Lower leg skin (tissue), 3 donors: ENCODE results near the gene ALG12.

Source experiments
- POLR2A ChIP-seq, 2 donors: fragments of 450-650 bp; IDR thresholded peaks; one replicate each; pipeline ENCODE4 v1.6.1; 2016 to 2017; ENCODE audit warnings: antibody characterized with exemption in 2 of 2, mild to moderate bottlenecking in 1 of 2, moderate library complexity in 1 of 2
- TF ChIP-seq, protein P1 (sequence below), 3 donors: fragments of 450-650 bp; IDR thresholded peaks; one replicate each; pipeline ENCODE4 v1.5.1; 2016; ENCODE audit warnings: antibody characterized with exemption in 3 of 3, mild to moderate bottlenecking in 3 of 3, moderate library complexity in 2 of 3

GRCh38 chr22:49962751-49963646 is 44.8 kb upstream of the ALG12 start:
- TF ChIP-seq, protein P1, sequence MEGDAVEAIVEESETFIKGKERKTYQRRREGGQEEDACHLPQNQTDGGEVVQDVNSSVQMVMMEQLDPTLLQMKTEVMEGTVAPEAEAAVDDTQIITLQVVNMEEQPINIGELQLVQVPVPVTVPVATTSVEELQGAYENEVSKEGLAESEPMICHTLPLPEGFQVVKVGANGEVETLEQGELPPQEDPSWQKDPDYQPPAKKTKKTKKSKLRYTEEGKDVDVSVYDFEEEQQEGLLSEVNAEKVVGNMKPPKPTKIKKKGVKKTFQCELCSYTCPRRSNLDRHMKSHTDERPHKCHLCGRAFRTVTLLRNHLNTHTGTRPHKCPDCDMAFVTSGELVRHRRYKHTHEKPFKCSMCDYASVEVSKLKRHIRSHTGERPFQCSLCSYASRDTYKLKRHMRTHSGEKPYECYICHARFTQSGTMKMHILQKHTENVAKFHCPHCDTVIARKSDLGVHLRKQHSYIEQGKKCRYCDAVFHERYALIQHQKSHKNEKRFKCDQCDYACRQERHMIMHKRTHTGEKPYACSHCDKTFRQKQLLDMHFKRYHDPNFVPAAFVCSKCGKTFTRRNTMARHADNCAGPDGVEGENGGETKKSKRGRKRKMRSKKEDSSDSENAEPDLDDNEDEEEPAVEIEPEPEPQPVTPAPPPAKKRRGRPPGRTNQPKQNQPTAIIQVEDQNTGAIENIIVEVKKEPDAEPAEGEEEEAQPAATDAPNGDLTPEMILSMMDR (IDR thresholded peaks at IDR 0.05), result no peak
- no peak for TF ChIP-seq POLR2A (IDR thresholded peaks at IDR 0.05)
